Middle frontal gyrus (tissue), 1 donor: ENCODE results near the gene PGAP3.
A peak's percentile ranks its signal among the peaks of the same experiment; 100 is the strongest.

Source experiments
- DNase-seq: peaks from one replicate; pipeline ENCODE4 v3.0.0-alpha.2; 2015; ENCODE audit warnings: low spot score; ENCODE audit errors: extremely low spot score

The PGAP3 gene

DNA sequence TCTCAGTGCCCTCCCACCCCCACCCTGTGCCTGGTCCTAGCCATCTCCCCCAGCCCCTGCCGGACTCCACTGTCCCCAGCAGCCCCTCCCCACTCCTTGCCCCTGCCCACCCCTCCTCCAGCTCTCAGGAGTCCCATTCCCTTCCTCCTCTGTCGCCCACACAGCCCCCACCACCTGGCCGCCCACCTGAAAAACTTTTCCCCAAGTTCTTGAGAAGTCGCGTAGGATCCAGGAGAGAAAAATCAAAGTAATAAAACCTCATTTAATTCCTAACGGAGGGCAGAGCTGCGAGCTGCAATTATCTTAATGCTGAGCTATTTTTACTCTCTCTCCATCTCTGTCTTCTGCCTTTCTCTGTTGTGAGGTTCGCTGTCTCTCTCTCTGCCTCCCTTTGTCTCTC, 63.5 kb downstream of the PGAP3 start:
- no peak for DNase-seq

DNA sequence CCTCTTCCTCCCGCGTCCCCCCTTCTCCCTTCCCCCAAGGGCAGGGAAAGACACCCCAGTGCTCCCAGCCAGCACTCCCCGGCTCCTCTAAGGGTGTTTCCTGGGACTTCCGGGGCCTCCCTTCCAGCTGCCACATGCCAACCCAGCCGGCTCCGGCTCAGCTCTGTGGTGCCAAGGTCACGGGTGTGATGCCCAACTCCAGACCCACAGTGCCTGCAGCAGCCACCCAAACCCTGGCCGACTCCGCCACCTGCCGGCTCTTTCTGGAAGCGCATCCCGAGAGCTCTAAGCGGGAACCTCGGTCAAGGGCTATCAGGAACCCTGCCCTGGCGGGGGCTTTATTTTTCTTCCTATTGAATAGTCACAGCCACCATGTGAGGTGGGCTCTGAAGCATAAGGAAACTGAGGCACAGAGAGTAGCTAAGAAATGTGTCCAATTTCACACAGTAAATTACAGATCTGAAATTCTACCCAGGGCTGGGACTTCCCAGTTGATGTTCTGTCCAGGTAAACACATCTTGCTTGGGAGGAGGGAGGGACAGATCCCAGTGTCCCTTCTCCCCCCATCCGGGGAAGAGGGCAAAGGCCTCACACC, 64.4 kb downstream of the PGAP3 start:
- DNase-seq: peak; percentile 74

DNA sequence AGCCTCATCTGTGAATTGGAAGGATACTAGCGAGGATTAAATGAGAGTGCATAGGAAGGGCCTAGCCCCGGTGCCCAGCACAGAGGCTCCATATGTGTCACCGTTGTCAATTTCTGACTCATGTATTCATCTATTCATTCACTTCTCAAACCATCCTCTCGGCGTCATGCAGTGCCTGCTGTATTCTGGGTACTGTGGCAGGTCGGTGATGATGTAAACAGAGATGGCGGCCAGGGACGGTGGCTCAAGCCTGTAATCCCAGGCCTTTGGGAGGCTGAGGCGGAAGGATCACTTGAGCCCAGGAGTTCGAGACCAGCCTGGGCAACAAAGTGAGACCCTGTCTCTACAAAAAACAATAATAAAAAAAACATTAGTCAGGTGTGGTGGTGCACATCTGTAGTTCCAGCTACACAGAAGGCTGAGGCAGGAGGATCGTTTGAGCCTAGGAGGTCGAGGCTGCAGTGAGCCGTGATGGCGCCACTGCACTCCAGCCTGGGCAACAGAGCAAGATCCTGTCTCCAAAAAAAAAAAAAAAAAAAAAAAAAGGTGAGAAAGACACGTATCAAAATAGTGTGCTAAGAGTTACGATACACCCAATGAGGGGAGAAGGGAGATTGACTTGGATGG, 65.4 kb downstream of the PGAP3 start:
- no peak for DNase-seq

DNA sequence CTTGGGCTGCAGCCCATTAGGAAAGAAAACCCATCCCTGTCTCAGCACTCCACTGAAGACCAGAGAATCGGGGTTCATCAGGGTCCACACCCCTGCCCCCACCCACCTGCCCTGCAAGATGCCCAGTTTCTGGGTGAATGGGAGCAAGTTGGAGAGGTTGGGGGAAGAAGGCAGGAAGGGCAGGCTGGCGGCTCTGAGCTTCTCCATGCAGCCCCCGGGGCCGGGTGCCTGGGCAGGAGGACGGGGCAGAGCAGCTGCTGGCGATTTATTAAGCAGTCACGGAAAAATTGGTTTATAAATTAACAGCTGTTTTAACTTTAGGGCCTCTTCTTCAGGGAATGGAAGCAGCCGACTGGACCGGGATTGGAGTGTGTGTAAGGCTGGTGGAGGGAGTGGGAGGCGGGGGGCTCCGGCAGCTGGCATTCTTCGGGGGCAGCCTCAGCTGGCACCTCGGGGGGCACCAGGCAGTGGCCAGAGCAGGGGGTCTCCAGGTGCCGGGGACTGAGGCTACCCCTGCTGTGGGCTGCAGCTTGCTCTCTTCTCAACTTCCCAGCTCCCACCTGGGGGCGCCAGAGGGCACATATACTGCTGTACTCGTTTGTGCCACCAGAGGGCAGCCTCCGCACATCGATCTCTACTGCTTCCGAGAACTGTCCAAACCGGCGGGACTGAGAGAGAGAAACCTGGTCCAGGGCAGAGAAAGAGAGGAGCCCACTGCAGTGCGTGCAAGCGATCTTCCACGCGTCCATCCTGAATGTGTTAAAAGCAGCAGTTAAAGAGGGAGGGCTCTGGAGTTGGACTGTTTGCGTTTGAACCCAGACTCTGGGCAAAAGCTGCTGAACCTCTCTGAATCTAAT, 66.1 kb downstream of the PGAP3 start:
- DNase-seq: peak; percentile 82
